ENCODE results near the gene NR2C1.
"Not testable (repeated sequence)": the region's sequence is repeated elsewhere in the genome, so short reads cannot be mapped to it uniquely, and the experiment has no call there.

Gene NR2C1

GRCh38 chr12:95072900-95073697, at the start of gene NR2C1:
Gene NR2C1, minus strand, starts transcription at chr12:95073618. Its CDS starts 6,234 bp downstream, at chr12:95067384.
- in situ Hi-C loops (cut with MboI; ENCODE audit: low sequenced_read_pairs) = no loop called here

GRCh38 chr12:95118788-95119179, 45.4 kb upstream of the NR2C1 start:
- in situ Hi-C loops (cut with MboI; ENCODE audit: low sequenced_read_pairs) = no loop called here

GRCh38 chr12:95118138-95118787, 44.8 kb upstream of the NR2C1 start:
- in situ Hi-C loops (cut with MboI; ENCODE audit: low sequenced_read_pairs) = no loop called here

GRCh38 chr12:95117178-95117599, 43.8 kb upstream of the NR2C1 start:
- in situ Hi-C loops (cut with MboI; ENCODE audit: low sequenced_read_pairs) = no loop called here

- in situ Hi-C loops (cut with MboI; ENCODE audit: low sequenced_read_pairs) = no loop called here
These were observed 43.4 kb upstream of the NR2C1 start for GRCh38 chr12:95116773-95117172.

GRCh38 chr12:95116341-95116740, 42.9 kb upstream of the NR2C1 start:
- in situ Hi-C loops (cut with MboI; ENCODE audit: low sequenced_read_pairs) = no loop called here

GRCh38 chr12:95115641-95116040, 42.2 kb upstream of the NR2C1 start:
- in situ Hi-C loops (cut with MboI; ENCODE audit: low sequenced_read_pairs) = no loop called here

- in situ Hi-C loops (cut with MboI; ENCODE audit: low sequenced_read_pairs) = no loop called here
These were observed 41.5 kb upstream of the NR2C1 start for GRCh38 chr12:95114766-95115405.

- in situ Hi-C loops (cut with MboI; ENCODE audit: low sequenced_read_pairs) = no loop called here
These were observed 33.9 kb upstream of the NR2C1 start for GRCh38 chr12:95107362-95107761.

- in situ Hi-C loops (cut with MboI; ENCODE audit: low sequenced_read_pairs) = no loop called here
These were observed 32.1 kb upstream of the NR2C1 start for GRCh38 chr12:95105540-95105939.

GRCh38 chr12:95104919-95105452, 31.6 kb upstream of the NR2C1 start:
- in situ Hi-C loops (cut with MboI; ENCODE audit: low sequenced_read_pairs) = no loop called here

GRCh38 chr12:95102916-95103671, 29.7 kb upstream of the NR2C1 start:
- in situ Hi-C loops (cut with MboI; ENCODE audit: low sequenced_read_pairs) = no loop called here

GRCh38 chr12:95101957-95102356, 28.5 kb upstream of the NR2C1 start:
- in situ Hi-C loops (cut with MboI; ENCODE audit: low sequenced_read_pairs) = not testable (repeated sequence)

- in situ Hi-C loops (cut with MboI; ENCODE audit: low sequenced_read_pairs) = no loop called here
These were observed 27.1 kb upstream of the NR2C1 start for GRCh38 chr12:95100264-95101190.

GRCh38 chr12:95099270-95099790, 25.9 kb upstream of the NR2C1 start:
- in situ Hi-C loops (cut with MboI; ENCODE audit: low sequenced_read_pairs) = no loop called here

GRCh38 chr12:95096852-95097251, 23.4 kb upstream of the NR2C1 start:
- in situ Hi-C loops (cut with MboI; ENCODE audit: low sequenced_read_pairs) = no loop called here

GRCh38 chr12:95096378-95096777, 23.0 kb upstream of the NR2C1 start:
- in situ Hi-C loops (cut with MboI; ENCODE audit: low sequenced_read_pairs) = no loop called here

- in situ Hi-C loops (cut with MboI; ENCODE audit: low sequenced_read_pairs) = not testable (repeated sequence)
These were observed 22.4 kb upstream of the NR2C1 start for GRCh38 chr12:95095866-95096265.

GRCh38 chr12:95089462-95089861, 16.0 kb upstream of the NR2C1 start:
- in situ Hi-C loops (cut with MboI; ENCODE audit: low sequenced_read_pairs) = no loop called here

- in situ Hi-C loops (cut with MboI; ENCODE audit: low sequenced_read_pairs) = no loop called here
These were observed 15.0 kb upstream of the NR2C1 start for GRCh38 chr12:95088379-95088778.

All from hTERT RPE-1 (cell line).